ENCODE data around the gene ITCH. TPM values are rescaled to one million over a fixed set of nuclear protein-coding genes. Genes with fewer than 3 reads are reported as not detected.
"Not testable (repeated sequence)": the region's sequence is repeated elsewhere in the genome, so short reads cannot be mapped to it uniquely, and the experiment has no call there.

ITCH gene
- total and polyA plus RNA-seq, 9 donors = 14.0 to 65.8 (median 50.8) TPM

- H3K36me3 ChIP-seq = no peaks in the 10 kb centered on the region
- DNase-seq = no peak
- H3K27me3 ChIP-seq = no peaks in the 10 kb centered on the region
- H3K27ac ChIP-seq = no peak overlapping the region
- intact Hi-C loops (cut with DNase I) = no loop called here
- no peaks in the 10 kb centered on the region for H3K4me1 ChIP-seq (ENCODE audit: insufficient read depth)
- TF ChIP-seq POLR2A (IDR thresholded peaks at IDR 0.05) = no peak
- TF ChIP-seq CTCF (IDR thresholded peaks at IDR 0.05) = no peak
- TF ChIP-seq EP300 (IDR thresholded peaks at IDR 0.05) = no peak
- no peak overlapping the region for H3K4me3 ChIP-seq
- 94 to 97% (median 94%) methylated on average over 1 of the region's 1 CpG for WGBS, 3 donors
- H3K9me3 ChIP-seq = no peaks in the 10 kb centered on the region
These were observed 132.8 kb downstream of the ITCH start for GRCh38 chr20:34495916-34496315.

GRCh38 chr20:34497596-34497995 is 134.5 kb downstream of the ITCH start:
- DNase-seq; H3K27me3 ChIP-seq; H3K4me1 ChIP-seq (ENCODE audit: insufficient read depth); H3K36me3 ChIP-seq; H3K27ac ChIP-seq; H3K9me3 ChIP-seq; H3K4me3 ChIP-seq; intact Hi-C loops (cut with DNase I): not testable (repeated sequence)
- WGBS, 3 donors = 96 to 100% (median 99%) methylated on average over 6 of the region's 6 CpGs

- no peak for DNase-seq
- intact Hi-C loops (cut with DNase I) = no loop called here
- Histone ChIP-seq H3K36me3 (no peaks in the 10 kb centered on the region), H3K4me3 (no peak overlapping the region), H3K27me3 (no peaks in the 10 kb centered on the region), H3K4me1 (ENCODE audit: insufficient read depth) (no peaks in the 10 kb centered on the region), H3K9me3 (no peaks in the 10 kb centered on the region), H3K27ac (no peak overlapping the region)
- 91 to 97% (median 96%) methylated on average over 1 of the region's 1 CpG for WGBS, 3 donors
- TF ChIP-seq EP300 (IDR thresholded peaks at IDR 0.05) = no peak
These were observed 137.8 kb downstream of the ITCH start for GRCh38 chr20:34500823-34501222.

GRCh38 chr20:34506480-34506879 is 143.4 kb downstream of the ITCH start:
- no peak for DNase-seq
- Histone ChIP-seq H3K9me3 (no peaks in the 10 kb centered on the region), H3K27me3 (no peaks in the 10 kb centered on the region), H3K27ac (no peak overlapping the region), H3K36me3 (no peaks in the 10 kb centered on the region), H3K4me3 (no peak overlapping the region), H3K4me1 (ENCODE audit: insufficient read depth) (no peaks in the 10 kb centered on the region)
- TF ChIP-seq EP300 (IDR thresholded peaks at IDR 0.05) (no peak), POLR2A (IDR thresholded peaks at IDR 0.05) (no peak), CTCF (IDR thresholded peaks at IDR 0.05) (no peak)
- WGBS, 3 donors = 71 to 78% (median 78%) methylated on average over 3 of the region's 3 CpGs
- intact Hi-C loops (cut with DNase I) = no loop called here

GRCh38 chr20:34507702-34508413 is 144.8 kb downstream of the ITCH start:
- intact Hi-C loops (cut with DNase I) = no loop called here
- 79 to 85% (median 84%) methylated on average over 4 of the region's 4 CpGs for WGBS, 3 donors
- H3K27me3 ChIP-seq = no peaks in the 10 kb centered on the region
- no peak for TF ChIP-seq EP300 (IDR thresholded peaks at IDR 0.05)
- no peak for TF ChIP-seq CTCF (IDR thresholded peaks at IDR 0.05)
- no peak for TF ChIP-seq POLR2A (IDR thresholded peaks at IDR 0.05)
- no peaks in the 10 kb centered on the region for H3K9me3 ChIP-seq
- no peaks in the 10 kb centered on the region for H3K4me1 ChIP-seq (ENCODE audit: insufficient read depth)
- no peak overlapping the region for H3K27ac ChIP-seq
- no peak for DNase-seq
- H3K4me3 ChIP-seq = no peak overlapping the region
- H3K36me3 ChIP-seq = no peaks in the 10 kb centered on the region

Data from ovary (tissue), 9 donors.